HG02763 (cell line): ENCODE measurements around the gene C2orf92.
A peak's percentile ranks its signal among the peaks of the same experiment; 100 is the strongest.

Experiments
- ATAC-seq: cut with Tn5 transposase; IDR thresholded peaks from one replicate; pipeline ENCODE4 v1.9.1; 2021; ENCODE audit warnings: mild to moderate bottlenecking, moderate library complexity; ENCODE audit not compliant: unreplicated experiment

The C2orf92 gene

DNA sequence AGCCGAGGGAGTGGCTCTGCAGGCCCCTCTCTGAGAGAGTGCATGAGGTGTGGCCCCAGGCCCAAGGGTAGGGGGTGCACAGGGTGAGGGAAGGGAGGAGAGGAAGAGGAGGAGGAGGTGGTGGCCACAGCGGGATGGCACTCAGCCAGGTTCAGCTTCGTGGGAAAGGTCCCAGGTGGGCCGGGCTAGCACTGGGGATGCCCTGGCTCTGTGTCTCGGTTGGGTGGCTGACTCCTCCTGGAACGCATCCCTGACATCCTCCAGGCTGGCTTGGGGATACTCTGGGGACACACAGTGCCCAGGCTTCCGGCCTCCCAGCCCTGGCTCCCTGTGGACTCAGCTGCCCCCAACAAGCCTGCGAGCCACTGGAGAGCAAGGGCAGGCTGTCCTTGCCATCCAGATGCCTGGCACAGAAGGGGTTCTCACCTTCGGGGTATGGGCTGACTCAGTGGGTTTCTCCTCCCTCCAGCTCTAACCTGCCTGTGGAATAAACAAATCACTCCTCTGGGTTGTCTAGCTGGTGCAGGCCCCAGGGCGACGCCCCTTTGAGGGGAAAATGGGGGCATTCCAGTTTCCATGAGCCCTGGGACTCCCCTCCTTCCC lies 43.3 kb downstream of the C2orf92 start:
- no peak for ATAC-seq

DNA sequence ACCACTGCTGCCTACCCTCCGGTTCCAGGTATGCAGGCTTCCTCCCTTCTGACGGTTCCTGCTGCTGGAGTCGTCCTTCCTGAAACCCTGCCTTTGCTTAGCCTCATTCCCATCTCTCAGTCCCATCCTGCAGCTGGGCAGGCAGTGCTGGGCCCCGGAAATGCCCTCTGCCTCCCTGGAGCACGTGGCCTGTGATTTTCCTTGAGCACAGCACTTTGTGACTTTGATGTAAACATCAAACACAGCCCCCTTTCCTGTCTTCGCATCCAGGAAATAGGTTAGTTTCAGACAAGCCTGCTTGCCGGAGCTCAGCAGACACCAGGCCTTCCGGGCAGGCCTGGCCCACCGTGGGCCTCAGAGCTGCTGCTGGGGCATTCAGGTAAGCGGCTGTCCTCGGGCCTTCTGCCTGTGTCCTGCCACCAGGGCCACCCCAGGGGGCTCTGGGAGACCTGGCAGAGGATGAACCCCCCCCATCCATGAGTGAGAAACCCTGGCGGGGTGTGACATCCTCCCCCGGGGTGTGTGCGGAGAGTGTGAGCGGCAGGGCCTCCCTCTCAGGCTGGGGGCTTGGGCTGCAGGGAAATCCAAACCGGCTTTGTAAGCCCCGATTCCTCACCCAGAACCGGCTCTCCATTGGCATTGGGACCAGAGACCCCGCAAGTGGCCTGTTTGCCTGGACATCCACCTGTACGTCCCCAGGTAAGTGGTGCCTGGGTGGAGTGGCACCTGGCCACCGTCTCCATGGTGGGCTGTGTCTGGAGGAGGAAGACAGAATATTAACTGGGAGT lies 44.0 kb downstream of the C2orf92 start, which contains the start of gene ZAP70:
TSS of gene ZAP70 (plus strand) at position 281 of the 788 bp plus-strand sequence. CDS start 10,461 bp downstream, outside the sequence.
- no peak for ATAC-seq

DNA sequence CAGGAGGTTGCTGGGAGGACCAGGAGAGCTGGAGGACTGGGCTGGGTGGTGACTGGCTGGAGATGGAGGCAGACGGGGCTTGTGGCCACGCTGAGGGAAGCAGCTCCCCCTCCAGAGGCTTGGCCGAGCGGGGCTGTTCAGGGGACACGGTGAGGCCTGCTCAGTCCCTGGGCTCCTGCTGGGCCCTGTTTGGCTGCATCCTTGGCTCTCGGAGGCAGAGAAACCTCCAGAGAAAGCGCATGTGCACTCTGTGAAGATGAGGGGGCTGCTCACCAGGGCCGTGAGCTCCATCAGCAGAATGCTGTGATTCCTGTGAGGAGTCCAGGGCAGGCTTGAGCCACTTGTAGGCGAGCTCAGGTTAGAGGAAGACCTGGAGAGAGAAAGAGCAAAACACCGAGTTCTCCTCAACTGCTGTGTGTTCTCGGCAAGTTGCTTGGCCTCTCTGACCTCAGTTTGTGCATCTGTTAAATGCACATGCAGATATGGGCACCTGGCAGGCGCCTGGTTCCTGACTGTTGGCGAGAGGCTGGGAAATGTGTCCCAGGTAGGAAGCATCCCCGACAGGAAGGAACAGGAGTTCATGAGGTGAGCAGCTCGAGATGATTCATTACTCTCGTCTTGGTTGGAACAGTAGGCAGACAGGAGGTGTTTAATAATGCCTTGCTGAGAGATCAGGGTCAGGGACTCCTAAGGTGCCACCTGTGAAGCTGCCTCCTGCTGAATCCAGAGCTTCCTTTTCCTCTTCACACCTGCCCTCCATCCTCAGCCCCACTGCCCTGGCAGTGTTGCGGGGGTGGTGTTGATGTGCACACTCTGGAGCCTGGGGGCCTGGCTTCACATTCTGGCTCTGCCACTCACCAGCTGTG lies 44.8 kb downstream of the C2orf92 start:
- ATAC-seq = no peak

DNA sequence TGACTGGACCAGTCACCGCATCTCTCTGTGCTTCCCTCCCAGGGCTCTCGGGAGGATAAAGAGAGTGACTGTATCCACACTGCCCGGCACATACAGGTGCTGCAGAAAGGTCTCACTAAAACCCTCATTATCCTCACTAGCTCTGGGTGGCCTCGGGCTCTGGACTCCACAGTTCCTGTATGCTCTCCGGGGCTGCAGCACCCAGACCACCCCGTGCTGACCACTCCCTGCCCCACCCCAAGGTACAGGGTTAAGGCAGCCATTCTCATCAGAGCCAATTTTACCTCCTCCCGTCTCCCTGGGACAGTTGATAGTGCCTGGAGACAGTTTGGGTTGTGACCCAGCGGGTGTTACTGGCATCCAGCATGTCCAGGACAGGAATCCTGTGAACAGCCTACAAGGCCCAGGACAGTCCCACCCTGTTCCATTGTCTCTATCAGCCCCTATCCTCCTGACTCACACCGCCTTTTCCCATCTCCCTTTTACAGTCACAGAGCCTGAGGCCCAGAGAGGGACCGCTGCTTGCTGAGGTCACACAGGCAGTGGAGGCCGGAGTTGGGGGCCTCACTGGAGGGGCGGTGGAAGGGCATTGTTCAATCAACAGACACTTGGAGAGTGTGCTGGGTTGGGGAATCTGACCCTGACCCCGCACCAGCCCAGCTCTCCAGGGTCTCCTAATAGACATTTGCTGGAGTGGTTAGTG lies 45.6 kb downstream of the C2orf92 start:
- ATAC-seq = no peak

DNA sequence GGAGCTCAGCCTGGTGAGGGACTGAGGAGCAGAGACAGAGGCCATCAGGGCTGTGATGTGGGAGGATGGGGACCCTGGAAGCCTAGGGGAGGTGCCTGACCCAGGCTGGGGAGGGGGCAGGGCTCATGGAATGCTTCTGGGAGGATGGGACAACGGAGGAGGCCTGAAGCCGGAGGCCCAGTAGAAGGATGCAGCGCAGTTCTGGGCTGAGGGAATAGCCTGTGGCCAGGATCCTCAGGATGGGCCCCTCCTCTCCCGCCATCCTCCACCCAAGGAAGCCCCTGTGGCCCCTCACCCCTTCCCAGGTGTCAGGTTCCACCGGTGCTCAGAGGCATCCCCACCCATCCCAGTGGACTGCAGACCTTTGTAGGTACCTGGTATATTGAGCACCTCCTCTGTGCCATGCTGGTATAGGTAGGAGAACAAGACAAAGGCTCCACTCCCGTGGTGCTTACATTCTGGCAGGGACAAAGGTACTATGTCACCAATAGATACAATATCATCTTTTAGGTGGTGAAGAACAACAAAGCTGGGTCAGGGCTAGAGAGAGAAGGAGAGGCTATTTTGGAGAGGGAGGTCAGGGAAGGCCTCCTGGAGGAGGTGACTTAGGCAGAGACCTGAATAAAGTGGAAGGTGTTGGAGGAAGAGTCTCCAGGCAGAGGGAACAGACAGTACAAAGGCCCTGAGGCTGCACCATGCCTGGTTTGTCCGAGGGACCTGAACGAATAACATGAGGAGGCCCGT lies 46.6 kb downstream of the C2orf92 start:
- ATAC-seq = no peak

DNA sequence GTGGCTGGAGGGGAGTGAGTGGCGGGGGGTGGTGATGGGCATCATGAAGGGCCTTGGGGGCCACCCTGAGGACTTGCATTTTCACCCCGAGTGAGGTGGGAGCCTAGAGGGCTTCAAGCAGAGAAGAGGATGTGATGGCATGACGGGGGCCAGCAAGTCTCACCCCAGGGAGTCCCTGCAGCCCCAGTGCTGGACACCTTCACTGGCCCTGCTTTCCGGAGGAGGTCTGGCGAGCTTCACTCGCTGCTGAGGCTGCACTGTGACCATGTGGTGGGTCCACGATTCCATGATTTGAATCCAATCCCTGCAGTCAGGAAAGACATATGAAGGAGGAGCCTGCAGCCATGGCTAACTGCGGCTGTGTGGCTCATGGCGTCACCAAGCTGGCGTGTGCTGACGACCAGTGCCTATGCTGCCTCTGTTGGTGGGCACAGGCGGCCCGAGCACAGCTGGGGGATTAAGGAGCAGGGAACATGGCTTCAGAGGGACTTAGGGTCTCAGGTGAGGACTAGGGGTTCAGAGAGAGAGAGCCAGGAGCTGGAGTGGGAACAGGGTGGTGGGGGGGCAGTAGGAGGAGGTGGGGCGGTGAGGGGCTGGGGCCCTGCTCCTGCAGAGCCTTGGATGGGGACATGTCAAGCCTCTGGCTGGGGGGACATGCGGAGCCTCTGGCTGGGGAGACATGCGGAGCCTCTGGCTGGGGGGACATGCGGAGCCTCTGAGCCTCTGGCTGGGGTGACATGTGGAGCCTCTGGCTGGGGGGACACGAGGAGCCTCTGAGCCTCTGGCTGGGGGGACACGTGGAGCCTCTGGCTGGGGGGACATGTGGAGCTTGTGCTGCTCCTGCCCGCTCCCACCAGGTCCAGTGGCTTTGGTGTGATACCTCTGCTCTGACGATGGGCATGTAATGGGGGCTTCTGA lies 47.4 kb downstream of the C2orf92 start:
- no peak for ATAC-seq

DNA sequence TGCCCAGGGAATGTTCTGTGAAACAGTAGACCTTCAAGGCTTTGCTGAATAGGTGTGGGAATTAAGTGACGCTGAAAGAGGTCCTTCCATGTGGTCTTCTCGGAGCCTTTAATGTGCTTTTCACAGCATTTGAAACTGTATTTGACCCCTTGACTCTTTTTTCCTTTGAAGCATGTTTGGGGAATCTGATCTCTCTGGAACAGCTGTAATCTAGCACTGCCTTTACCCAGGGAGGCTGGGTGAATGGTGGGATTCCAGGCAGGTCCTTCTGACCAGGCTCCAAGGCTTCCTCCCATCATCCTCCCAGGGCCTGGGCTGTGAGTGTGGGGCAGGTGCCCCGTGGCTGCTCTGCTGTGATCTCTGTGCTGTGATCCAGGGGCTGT lies 48.1 kb downstream of the C2orf92 start:
- ATAC-seq = no peak

DNA sequence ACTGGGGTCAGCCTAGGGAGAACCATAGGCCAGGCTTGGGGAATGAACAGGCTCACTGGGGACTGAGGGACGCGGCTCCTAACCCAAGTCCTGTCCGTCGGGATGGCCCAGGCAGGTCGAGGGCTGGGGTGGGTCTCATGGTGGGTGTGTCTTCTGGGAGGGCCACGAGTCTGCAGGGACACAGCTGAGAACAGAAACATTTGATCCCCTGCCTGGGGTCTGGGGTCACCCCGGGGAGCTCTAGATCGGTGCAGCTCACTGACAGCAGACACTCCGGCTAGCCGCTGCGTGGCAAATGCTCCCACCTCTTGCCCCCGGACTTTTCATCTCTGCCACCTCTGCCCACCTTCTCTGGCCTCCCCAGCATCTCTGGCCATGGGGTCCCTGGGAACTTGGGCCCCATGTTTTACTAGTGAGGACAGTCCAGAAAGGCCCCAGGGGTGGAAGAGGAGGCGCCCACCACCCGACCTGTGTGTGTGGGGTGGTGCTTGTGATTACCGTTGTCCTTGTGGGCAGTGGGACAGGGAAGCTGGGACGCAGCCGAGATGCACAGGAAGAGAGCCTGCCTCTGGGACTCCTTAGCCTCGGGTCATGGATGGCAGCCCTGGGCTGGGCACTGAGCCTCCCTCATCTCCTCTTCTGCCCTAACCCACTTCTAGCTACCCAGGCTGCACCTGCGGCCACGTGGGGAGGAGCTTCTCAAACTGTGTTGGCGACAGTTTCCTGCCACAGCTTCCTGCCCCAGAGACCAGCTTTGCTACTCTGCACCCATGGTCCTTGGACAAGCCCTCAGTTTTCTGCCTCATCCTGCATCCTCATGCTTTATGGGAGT lies 48.8 kb downstream of the C2orf92 start:
- peak; percentile 70 for ATAC-seq

DNA sequence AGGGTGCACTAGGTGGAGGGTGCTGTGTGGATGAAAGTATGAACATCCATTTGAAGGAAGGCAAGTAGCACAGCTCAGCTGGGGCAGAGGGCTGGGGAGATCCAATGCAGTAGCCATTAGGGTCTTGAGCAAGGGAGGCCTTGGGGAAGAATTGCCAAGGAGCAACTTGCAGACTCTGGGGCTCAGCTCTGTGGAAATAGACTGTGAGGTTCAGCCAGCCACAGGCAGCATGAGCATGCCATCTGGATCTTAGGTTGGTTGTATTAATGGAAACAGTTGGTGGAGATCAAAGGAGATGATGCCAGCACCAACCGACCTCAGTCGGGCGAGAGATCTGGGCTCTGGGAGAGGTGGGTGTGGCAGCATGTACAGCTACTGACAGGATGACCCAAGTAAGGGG lies 49.4 kb downstream of the C2orf92 start:
- ATAC-seq = no peak

DNA sequence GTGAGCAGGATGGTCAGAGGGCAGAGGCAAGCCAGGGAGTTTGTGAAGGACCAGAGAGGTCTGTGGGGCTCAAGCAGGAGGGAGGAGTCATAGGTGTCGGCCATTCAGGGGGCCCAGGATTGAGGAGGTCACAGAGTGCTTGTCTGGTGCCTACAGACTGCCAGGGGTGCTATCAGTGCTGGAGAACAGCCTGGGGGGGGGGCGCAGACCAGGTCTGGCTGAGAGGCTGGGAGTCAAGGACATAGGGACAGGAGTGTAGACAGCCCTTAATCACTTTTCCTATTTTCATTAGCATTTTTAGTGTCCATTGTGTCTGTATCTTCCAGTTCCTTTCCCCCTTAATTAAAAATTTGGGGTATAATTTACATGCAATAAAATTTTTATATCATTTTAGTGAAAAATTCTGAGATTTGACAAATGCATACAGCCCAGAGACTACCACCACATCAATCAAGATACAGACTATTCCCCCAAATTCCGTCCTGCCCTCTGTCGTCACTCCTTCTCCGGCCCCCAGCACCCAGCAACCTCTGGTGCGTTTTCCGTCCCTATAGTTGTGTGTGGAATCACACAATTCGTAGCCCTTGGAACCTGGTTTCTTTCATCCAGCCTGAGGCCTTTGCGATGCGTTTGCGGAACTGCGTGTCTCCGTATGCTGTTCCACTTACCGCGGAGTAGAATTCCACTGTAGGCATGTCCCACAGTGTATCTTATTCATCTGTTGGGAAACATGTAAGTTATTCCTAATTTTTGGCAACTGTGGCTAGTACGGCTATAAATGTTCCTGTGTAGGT lies 50.0 kb downstream of the C2orf92 start:
- no peak for ATAC-seq

DNA sequence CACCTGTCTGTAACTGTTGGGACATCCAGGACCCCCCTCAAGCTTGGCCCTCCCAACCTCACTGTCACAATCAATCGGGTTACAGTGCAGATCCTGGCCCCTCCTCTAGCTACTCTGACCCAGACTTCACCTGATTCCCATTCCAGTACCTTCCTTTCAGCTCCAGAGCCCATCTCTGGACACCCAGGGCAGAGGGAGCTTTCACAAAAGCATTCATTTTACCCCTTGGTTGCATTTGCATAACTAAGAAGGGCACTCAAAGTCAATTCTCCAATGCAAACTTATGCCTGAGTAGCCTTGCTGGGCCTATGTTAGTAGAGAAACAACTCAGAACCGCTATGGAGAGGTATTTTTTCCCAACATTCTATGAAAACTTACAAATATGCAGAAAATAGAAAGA lies 51.2 kb downstream of the C2orf92 start:
- ATAC-seq = no peak

DNA sequence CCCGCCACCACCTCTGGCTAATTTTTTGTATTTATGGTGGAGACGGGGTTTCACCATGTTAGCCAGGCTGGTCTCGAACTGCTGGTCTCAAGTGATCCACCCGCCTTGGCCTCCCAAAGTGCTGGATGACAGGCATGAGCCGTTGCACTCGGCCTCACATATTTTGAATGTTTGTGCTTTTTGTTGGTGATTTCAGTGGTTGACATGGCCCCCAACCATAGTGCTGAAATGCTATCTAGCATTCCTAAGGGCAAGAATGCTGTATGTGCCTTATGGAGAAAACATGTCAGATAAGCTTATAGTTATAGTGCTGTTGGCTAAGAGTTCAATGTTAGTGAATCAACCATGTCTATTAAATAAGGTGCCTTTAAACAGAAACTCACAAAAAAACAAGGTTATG lies 52.7 kb downstream of the C2orf92 start:
- no peak for ATAC-seq

DNA sequence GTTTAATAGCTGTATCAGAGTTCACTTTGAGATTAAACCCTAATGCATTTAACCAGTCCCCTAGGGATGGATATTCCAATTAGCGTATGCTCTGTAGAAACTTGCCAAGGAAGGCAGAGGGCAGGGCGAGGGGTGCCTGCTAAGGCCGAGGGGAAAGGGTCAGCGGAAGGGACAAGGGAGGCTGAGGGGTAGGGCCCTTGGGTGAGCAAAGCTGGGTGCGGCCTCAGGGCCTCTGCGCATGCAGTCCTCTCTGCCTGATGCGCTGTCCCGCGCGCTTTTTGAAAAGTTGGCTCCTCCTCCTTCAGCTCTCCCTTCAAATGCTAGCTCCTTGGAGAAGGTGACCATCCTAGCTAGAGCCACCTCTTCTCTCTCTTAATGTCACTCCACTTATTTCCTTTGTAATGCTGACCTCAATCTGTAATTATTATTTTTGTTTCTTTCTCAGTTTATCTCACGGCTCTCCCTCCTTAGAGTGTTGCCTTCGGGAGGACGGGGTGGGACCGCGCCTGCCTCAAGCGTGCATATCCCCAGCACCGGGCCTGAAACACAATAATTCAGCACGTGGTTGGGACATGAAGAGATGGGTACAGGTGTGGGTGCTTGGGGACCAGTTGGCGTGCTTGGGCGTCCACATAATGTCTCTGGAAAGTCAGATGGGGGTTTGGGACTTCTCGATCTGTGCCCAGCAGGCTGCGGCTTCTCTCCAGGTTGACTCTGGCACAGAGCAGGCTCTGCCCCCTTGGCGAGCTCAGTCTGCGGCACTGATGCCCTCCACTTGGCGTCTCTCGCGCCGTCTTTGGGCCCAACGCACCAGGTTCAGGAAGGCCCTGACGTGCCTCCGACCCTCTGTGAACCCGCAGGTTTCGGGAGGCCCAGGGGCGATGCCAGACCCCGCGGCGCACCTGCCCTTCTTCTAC lies 53.9 kb downstream of the C2orf92 start:
- ATAC-seq = no peak

DNA sequence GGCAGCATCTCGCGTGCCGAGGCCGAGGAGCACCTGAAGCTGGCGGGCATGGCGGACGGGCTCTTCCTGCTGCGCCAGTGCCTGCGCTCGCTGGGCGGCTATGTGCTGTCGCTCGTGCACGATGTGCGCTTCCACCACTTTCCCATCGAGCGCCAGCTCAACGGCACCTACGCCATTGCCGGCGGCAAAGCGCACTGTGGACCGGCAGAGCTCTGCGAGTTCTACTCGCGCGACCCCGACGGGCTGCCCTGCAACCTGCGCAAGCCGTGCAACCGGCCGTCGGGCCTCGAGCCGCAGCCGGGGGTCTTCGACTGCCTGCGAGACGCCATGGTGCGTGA lies 54.5 kb downstream of the C2orf92 start:
- no peak for ATAC-seq

DNA sequence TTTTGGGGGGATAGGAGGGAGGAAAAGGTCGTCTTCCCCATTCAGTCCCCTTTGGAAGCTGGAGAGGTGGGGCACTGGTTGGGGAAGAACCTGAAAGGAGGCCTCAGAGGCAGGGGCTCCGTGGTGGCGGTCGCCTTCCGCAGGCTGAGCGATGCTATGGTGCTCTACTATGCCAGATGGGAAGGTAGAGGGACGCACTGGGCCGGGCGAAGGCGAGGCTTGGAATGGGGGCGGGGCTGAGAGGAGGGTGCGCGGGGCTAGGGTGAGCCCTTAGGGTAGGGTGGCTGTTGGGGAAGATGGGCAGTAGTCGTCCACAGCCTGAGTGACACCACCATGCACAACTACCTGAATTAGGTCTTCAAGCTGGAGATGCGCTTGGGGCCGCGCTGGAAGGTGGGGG lies 55.0 kb downstream of the C2orf92 start:
- ATAC-seq = no peak

DNA sequence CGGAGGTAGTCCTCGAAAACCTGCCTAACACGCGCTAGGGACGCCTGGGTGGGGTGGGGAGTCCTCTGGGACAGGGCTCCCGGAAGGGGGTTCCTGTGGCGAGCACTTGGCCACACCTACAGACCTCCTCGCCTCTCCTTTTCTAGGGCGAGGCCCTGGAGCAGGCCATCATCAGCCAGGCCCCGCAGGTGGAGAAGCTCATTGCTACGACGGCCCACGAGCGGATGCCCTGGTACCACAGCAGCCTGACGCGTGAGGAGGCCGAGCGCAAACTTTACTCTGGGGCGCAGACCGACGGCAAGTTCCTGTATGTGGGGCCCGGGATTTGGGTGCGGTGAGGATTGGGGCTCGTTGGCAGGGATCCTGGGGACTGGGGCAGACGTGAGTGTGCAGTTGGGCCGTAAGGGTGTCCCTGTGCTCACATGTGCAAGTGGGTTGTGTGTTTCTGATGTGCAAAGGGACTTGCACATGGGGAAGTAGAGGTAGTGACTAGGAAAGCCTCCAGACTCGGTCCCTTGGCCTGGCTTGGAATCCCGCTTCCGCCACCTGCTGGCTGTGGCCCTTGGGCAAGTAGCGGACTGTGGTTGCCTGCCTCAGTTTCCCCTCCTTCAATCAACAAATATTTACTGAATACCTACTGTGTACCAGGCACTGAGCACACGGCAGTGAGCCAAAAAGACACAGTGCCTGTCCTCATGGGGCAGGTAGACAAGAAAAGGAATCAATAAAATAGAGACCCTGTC lies 55.6 kb downstream of the C2orf92 start:
- no peak for ATAC-seq
